HG03521 (cell line): Measurements from ENCODE around the gene CLTA.
"Not testable (repeated sequence)": the region's sequence is repeated elsewhere in the genome, so short reads cannot be mapped to it uniquely, and the experiment has no call there.

Experiments used
- ATAC-seq: cut with Tn5 transposase; IDR thresholded peaks from one replicate; pipeline ENCODE4 v1.9.1; 2021; ENCODE audit warnings: mild to moderate bottlenecking, moderate library complexity; ENCODE audit not compliant: unreplicated experiment

Gene CLTA

DNA sequence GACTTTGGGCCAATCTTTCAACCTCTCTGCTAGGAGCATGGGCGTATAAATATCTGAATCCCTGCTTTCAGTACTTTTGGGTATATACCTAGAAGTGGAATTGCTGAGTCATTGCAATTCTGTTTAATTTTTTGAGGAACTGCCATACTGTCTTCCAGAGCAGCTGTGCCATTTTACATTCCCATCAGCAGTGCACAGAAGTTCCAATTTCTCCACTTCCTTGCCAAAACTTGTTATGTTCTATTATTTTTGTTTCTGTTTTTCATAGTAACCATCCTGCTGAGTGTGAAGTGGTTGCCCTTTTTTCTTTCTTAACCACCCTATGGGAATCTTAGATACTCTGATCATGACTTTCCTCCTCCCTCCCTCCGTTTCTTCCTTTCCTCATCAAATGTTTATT, 32.6 kb upstream of the CLTA start:
- ATAC-seq = no peak

DNA sequence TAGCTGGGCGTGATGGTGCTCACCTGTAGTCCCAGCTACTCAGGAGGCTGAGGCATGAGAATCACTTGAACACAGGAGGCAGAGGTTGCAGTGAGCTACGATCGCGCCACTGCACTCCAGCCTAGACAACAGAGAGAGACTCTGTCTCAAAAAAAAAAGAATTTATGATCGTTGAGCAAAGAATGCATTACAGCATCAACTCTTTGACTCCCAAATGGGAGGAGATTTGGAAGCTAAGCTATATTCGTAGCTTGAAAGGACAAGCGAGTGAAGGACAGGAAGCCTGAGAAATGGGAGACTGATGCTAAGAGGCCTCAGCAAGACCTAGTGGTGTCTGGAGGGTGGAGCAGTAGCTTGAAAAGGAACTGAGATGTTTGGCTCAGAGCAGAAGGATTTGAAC, 31.8 kb upstream of the CLTA start:
- no peak for ATAC-seq

DNA sequence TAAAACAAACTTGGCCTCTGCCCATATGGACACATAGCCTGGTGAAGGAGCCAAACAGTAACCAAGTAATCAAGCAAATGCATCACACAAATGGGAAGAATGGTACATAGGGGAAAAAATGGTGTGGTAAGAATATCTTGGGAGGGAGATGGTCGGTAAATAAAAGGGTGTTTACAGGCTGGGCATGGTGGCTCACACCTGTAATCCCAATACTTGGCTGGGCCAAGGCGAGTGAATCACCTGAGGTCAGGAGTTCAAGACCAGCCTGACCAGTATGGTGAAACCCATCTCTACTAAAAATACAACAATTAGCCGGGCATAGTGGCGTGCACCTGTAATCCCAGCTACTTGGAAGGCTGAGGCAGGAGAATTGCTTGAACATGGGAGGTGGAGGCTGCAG, 31.2 kb upstream of the CLTA start:
- not testable (repeated sequence) for ATAC-seq

DNA sequence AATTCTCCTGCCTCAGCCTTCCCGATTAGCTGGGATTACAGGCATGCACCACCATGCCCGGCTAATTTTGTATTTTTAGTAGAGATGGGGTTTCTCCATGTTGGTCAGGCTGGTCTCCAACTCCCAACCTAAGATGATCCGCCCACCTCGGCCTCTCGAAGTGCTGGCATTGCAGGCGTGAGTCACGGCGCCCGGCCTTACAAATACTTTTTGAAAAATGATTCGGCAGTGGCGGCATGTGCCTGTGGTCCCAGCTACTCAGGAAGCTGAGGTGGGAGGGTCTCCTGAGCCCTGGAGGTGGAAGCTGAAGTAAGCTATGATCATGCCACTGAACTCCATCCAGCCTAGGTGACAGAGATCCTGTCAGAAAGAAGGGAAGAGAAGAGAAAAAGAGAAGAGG, 30.6 kb upstream of the CLTA start:
- ATAC-seq = not testable (repeated sequence)

DNA sequence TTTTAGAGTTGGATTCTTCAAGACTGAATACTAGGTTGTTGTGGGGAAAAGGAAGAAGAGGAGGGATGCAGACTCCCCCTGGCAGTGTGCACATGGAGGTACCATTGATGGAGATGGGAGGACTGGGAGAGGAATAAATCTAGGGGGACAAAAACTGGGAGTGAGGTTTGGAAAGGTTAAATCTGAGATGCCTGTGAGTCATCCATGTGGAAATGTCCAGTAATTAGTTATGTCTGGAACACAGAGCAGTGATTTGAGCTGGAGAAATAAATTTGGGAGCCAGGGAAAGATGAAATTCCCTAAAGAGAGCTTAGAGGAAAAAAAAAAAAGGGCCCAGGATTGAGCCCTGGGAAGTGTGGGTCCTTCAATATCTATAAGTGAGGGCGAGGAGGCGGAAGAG, 29.5 kb upstream of the CLTA start:
- ATAC-seq = no peak

DNA sequence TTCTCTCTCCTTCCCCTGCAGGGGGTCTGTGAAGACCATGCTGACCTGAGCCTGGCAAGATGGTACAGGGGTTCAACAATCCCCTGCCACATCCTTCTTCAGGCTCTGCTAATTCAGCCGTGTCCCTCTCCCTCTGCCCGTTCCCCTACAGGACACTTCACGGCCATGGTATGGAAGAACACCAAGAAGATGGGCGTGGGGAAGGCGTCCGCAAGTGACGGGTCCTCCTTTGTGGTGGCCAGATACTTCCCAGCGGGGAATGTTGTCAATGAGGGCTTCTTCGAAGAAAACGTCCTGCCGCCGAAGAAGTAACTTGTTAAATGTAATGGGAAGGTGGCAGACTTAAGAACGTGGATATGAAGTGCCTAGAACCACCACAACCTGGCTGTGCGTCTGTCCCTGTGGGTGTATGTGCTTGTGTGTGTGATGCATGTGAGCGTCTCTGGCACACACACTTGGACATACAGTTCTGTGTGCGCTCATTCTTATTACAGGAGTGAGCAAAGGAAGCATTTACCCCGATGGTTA, 28.4 kb upstream of the CLTA start:
- ATAC-seq = no peak

DNA sequence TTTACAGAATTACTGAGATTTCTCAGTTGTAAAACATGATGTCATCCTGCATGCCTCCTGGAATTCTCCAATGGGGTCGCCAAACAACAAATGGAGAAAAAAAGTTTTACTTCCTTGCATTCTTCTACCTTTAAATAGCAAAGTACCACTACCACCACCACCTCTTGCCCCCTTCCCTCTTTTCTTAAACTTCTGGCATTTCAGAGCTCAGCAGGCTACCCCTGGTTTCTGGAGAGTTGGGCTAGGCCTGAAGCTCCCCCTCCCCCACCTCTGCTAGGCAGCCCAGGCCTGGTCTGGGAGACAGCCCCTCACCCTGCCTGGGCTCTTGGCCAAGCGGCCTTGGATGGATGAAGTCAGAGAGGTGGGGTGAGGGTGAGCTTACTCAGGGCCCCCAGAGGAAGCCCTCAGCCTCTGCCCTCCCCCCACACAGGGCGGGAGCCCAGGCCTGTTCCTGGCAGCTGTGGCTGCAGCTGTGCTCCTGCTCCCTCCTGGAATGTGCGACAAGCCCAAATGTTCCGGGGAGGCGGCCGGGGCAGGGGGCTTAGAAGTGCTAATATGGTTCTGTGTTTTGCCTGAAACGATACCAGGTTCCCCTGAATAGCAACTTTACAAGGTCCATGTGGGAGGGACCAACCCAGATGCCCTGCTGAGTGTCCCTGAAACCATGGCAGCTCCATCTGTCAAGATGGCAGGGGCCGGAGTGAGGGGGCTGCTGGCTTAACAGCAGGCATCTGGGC, 27.5 kb upstream of the CLTA start:
- no peak for ATAC-seq

DNA sequence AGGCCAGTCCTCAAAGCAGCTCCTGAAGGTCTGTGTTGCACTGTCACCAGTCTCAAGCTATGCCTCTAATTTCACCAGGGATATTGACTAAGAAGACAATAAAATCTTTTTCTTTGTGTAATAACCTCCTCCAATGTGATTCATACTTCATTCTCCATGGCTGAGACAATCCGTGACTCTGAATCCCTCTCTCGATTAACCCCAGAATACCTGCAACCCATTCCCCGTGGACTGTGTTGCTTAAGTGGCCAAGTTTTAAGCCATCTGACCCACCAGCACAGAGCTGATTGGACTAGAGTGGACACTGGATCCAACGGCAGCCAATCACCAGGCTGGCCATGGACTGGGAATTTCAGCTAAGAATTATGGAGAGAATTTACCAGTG, 26.9 kb upstream of the CLTA start:
- ATAC-seq = no peak

DNA sequence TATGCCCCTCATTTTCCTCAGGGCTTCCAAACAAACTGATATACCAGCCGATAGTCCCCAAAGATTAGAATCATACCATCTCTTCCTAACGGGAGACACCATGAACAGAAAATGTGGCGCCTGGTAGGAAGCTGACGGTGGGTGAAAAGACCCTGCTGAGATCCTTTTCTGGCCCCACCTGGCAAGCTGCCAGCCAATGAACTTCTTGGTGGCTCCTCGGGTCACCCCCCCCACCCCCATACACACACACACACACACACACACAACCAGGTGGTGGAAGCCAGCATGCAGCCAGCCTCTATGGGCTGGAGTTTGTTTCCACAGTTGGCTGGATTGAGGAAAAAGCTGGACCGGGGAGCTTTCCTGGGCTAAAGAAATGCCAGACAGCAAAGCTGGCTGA, 26.3 kb upstream of the CLTA start:
- ATAC-seq = no peak

DNA sequence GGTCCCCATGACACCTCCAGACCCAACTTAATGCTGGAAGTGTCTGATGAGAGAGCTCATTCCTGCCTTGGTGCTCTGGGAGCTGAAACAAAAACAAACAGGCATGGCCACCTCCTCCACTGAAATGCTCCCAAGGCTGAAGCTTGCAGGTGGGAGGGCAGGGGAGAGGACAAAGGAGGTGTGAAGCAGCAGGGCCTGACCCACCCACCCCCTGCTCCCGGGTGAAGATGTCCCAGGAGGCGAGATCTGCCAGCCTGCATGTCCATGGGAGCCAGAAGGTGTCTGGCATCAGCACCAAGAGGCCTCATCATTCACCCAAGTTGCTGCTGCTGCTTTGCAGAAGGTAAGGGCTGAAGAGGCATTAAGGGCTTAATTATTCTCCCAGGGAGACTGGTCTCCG, 25.7 kb upstream of the CLTA start:
- no peak for ATAC-seq

DNA sequence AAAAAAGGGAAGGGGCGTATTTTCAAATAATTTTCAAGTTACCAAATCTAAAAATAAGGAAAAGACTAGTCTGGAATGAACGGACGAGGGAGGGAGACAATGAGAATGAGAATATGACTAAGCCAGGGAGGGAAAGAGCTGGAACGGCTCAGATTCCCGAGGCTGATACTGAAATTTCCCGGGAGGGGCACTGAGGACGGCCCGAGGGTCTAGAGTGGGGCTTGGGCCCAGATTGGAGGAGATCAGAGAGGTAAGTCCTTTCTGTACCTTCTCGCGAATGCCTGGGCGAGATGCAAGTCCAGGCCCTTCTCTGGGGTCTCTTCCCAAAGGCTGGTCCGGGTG, 24.9 kb upstream of the CLTA start:
- ATAC-seq = no peak

DNA sequence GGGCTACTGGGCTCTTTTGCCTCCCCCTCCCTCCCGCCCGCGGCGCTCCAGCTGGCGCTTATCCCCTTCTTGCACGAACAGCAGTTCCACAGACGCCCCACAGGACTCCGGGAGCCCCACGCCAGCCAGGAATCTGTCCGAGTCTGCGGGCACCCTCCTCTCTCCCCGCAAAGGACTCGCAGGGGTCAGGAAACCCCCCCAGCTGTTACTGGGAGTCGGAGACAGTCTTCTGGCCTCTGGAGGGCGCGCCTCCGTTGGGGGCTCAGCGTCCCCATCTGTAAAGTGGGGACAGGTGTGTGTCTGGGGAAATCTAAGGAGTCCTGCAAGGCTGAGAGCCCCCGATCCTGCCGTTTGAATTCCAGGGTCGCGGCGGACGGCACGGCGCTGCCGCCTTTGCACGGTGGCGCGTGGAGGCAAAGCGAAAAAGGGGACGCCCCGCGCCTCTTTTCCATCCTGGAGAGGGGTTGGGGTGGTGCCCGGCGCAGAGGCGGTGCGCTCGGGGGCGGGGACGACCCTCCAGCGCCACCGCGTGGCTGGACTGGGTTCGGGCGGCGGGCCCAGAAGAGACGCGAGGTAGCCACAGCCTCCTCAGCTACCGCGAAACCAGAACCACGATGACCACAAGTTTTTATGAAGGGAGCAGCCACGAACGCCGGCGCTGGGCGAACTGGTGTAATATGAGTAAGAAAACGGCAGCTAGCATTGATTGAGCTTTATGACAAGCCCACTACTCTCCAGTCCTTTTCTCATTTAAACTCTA, 24.4 kb upstream of the CLTA start:
- peak; percentile 76 for ATAC-seq

DNA sequence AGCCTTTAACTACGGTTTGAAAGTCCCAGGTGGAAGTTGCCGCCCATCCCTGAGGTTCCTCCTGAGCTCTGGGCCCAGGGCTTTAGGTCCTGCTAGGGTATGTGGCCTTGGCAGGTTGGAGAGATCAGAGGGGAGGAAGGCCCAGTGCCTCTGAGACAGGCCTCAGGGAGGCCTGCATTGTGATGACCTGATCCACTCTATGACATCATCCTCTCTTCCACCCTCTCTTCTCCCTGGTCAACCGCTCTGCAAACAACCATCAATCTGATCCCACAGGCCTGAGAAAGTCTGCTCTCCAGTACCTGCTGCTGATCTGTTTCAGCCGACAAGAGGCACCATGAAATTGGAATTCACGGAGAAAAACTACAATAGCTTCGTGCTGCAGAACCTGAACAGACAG, 21.6 kb upstream of the CLTA start, which contains the start of gene CCIN:
TSS of gene CCIN (plus strand) at position 223 of the 400 bp plus-strand sequence. CDS start at position 338, 115 bp downstream.
- ATAC-seq = no peak

DNA sequence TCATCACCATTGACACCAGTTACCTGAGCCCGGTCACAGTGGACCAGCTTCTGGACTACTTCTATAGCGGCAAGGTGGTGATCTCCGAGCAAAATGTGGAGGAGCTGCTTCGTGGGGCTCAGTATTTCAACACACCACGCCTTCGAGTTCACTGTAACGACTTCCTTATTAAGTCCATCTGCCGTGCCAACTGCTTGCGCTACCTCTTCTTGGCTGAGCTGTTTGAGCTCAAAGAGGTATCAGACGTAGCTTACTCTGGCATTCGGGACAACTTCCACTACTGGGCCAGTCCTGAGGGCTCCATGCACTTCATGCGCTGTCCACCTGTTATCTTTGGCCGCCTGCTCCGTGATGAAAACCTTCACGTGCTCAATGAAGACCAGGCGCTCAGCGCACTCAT, 21.0 kb upstream of the CLTA start:
- no peak for ATAC-seq

DNA sequence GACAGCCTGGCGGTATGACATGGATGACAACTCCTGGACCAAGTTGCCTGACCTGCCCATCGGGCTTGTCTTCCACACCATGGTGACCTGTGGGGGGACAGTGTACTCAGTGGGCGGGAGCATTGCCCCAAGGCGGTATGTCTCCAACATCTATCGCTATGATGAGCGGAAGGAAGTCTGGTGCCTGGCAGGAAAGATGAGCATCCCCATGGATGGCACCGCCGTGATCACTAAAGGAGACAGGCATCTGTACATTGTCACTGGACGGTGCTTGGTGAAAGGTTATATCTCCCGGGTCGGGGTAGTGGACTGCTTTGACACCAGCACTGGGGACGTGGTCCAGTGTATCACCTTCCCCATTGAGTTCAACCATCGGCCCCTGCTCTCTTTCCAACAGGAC, 20.2 kb upstream of the CLTA start:
- no peak for ATAC-seq

DNA sequence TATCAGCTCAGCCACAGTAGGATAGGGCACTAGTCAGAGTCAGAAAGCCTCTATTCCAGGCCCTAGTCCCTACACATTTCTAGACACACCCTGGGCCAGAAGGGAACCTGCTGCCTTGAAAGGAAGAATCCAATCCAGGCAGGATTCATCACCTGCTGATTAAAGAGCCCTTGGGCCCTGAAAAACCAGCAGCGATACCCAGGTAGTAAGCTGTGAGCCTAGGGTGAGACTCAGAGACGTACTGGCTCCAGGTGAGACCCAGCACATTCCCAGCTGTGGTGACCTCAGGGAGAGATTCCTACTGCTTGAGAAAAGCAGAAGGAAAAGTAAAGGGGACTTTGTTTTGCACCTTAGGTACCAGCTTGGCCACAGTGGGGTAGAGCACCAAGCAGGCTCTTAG, 16.9 kb upstream of the CLTA start:
- ATAC-seq = no peak

DNA sequence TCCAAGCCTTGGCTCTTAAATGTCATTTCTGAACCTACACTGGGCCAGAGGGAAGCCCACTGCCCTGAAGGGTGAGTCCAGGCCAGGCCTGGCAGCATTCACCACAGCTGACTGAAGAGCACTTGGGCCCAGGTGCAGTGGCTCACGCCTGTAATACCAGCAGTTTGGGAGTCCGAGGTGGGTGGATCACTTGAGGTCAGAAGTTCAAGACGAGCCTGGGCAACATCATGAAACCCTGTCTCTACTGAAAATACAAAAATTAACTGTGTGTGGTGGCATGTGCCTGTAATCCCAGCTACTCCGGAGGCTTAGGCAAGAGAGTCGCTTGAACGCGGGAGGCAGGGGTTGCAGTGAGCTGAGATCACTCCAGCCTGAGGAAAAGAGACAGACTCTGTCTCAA, 16.4 kb upstream of the CLTA start:
- ATAC-seq = no peak

DNA sequence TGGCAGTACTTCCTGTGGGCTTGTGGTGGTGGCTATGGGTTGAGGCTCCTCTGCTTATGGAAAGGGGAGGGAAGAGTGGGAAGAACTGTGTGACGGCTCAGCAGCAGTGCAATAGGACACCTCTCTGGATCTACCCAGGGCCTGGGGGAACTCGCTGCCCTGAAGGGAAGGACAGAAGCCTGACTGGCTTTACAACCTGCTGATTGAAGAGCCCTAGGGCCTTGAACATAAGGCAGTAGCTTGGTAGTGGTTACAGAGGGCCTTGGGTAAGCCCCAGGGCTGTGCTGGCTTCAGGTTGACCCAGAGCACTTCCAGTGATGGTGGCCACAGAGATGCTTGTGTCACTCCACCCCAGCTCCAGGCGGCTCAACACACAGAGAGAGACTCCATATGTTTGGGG, 16.0 kb upstream of the CLTA start:
- no peak for ATAC-seq

DNA sequence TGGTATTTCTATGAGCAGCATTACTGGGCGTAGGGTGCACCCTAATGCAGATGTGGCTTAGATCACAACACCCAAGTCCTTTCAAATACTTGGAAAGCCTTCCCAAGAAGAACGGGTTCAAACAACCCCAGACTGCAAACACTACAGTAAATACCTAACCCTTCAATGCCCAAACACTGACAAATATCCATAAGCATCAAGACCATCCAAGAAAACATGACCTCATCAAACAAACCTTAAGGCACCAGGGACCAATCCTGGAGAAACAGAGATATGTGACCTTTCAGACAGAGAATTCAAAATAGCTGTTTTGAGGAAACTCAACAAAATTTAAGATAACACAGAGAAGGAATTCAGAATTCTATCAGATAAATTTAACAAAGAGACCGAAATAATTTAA, 15.5 kb upstream of the CLTA start:
- not testable (repeated sequence) for ATAC-seq

DNA sequence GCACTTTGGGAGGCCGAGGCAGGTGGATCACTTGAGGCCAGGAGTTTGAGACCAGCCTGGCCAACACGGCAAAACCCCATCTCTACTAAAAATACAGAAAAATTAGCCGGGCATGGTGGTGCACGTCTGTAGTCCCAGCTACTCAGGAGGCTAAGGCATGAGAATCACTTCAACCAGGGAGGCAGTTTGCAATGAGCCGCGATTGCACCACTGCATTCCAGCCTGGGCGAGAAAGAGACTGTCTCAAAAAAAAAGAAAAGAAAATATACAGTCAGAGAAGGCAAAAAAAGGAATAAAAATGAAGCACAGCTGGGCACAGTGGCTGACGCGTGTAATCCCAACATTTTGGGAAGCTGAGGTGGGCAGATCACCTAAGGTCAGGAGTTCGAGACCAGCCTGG, 14.2 kb upstream of the CLTA start:
- ATAC-seq = not testable (repeated sequence)

DNA sequence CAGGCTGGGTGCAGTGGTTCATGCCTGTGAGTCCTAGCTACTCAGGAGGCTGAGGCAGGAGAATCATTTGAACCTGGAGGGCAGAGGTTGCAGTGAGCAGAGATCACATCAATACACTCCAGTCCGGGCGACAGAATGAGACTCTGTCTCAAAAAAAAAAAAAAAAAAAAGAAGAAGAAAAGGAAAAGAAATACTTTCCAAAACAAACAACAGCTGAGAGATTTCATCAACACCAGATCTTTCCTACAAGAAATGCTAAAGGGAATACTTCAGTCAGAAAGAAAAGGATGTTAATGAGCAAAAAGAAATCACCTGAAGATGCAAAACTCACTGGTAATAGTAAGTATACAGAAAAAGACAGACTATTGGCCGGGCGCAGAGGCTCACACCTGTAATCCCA, 13.2 kb upstream of the CLTA start:
- ATAC-seq = no peak

DNA sequence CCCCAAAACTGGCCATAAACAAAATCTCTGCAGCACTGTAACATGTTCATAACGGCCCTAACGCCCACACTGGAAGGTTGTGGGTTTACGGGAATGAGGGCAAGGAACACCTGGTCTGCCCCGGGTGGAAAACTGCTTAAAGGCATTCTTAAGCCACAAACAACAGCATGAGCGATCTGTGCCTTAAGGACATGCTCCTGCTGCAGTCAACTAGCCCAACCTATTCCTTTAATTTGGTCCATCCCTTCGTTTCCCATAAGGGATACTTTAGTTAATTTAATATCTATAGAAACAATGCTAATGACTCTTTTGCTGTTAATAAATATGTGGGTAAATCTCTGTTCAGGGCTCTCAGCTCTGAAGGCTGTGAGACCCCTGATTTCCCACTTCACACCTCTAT, 10.5 kb upstream of the CLTA start:
- ATAC-seq = not testable (repeated sequence)
